Psoas muscle (tissue), 8 donors: ENCODE measurements around the gene PFDN5. TPM values are rescaled to one million over a fixed set of nuclear protein-coding genes. Genes with fewer than 3 reads are reported as not detected.

ENCODE experiments used
- ATAC-seq, 4 donors: fragments of 200-7000 bp; cut with Tn5 transposase; one replicate each; pipeline ENCODE4 v1.9.1; 2020; ENCODE audit warnings: moderate library complexity in 3 of 4, mild to moderate bottlenecking in 2 of 4
- DNase-seq, 2 donors: peaks; one replicate each; pipeline ENCODE4 v3.0.0-alpha.2; 2020
- H3K27ac ChIP-seq: fragments of 200-600 bp; one replicate; pipeline ENCODE4 v1.8.0; 2022
- H3K27me3 ChIP-seq, 3 donors: fragments of 200-600 bp in 1 of 3; one replicate each; pipeline versions ENCODE4 v1.6.1 to v1.8.0; 2013 to 2022; ENCODE audit warnings: low read length in 2 of 3, mild to moderate bottlenecking in 2 of 3, moderate library complexity in 1 of 3; ENCODE audit not compliant: insufficient read depth in 3 of 3
- H3K36me3 ChIP-seq, 2 donors: fragments of 200-600 bp in 1 of 2; one replicate each; pipeline versions ENCODE4 v1.6.1 to v1.8.0; 2013 to 2022; ENCODE audit warnings: low read depth in 1 of 2, mild to moderate bottlenecking in 1 of 2, moderate library complexity in 1 of 2; ENCODE audit not compliant: insufficient read depth in 1 of 2
- H3K4me1 ChIP-seq: fragments of 200-600 bp; one replicate; pipeline ENCODE4 v1.8.0; 2022
- H3K4me3 ChIP-seq: fragments of 200-600 bp; one replicate; pipeline ENCODE4 v1.8.0; 2022; ENCODE audit warnings: mild to moderate bottlenecking
- H3K9me3 ChIP-seq: fragments of 200-600 bp; one replicate; pipeline ENCODE4 v1.8.0; 2022
- CTCF ChIP-seq: fragments of 200-600 bp; IDR thresholded peaks from one replicate; pipeline ENCODE4 v1.8.0; 2022; ENCODE audit warnings: antibody characterized with exemption
- WGBS, 3 donors: extraction: QIAGEN DNeasy Blood & Tissue Kit; methylation state at CpG; one replicate each; pipeline versions ENCODE4 v1.1.6 to v1.1.7; 2013; 5-methylcytosine and 5-hydroxymethylcytosine counted together
- intact Hi-C, 2 donors: fragments of 100-400 bp; cut with DNase I; formaldehyde crosslinking; loops; one replicate each; pipeline versions ENCODE4 v1.11.0 to v1.14.2; 2022
- polyA plus RNA-seq, 3 donors: library from polyadenylated mRNA; stranded (reverse); fragments of 200-250 nt; gene quantifications; one replicate each; pipeline ENCODE4 v1.2.3, GENCODE V29; 2013
- total RNA-seq, 4 donors: library from RNA; stranded (reverse); fragmentation: NEBNext Ultra II Directional in 2 of 4; extraction: Animal tissue kit (Norgen Biotek cat#: 25700) in 2 of 4; gene quantifications; one replicate each; pipeline versions ENCODE4 v1.2.1 to v1.2.4, GENCODE V29; 2021 to 2023
- donor health status: healthy with polysubstance abuse.
- donor health status: DM: no; HTN: no; CAD: no; lungs with moderate emphysema.
- donor health status: Bipolar disorder and iron deficiency.
- donor health status: healthy.
- donor health status: DM: yes; HTN: yes; CAD: no.
- donor health status: DM: no; HTN: no; CAD: no.
- donor health status: DM: no; HTN: no; CAD: no.
- donor health status: DM: yes; HTN: yes; CAD: no.

The PFDN5 gene
- total and polyA plus RNA-seq, 7 donors: 239 to 603 (median 282) TPM

GRCh38 chr12:53274445-53274844, 20.9 kb upstream of the PFDN5 start:
- DNase-seq (peak in 1 of 2 donors; percentile 32), ATAC-seq (no peak)
- Histone ChIP-seq H3K27ac (no peak overlapping the region), H3K4me1 (no peaks in the 10 kb centered on the region), H3K4me3 (no peak overlapping the region), H3K36me3 (no peaks in the 10 kb centered on the region), H3K27me3 (no peaks in the 10 kb centered on the region), H3K9me3 (no peaks in the 10 kb centered on the region)
- WGBS, 3 donors: 93 to 99% (median 94%) methylated on average over 5 of the region's 5 CpGs
- TF ChIP-seq CTCF: no peak
- intact Hi-C loops: no loop called here

- Histone ChIP-seq H3K9me3 (no peaks in the 10 kb centered on the region), H3K36me3 (no peaks in the 10 kb centered on the region), H3K27ac (no peak overlapping the region), H3K27me3 (no peaks in the 10 kb centered on the region), H3K4me3 (no peak overlapping the region), H3K4me1 (no peaks in the 10 kb centered on the region)
- WGBS, 3 donors: 95 to 99% (median 96%) methylated on average over 11 of the region's 11 CpGs
- DNase-seq: peak in 1 of 2 donors; percentile 31
- no peak for ATAC-seq
- TF ChIP-seq CTCF: no peak
- intact Hi-C loops: no loop called here
Measured at GRCh38 chr12:53276511-53276910, 18.8 kb upstream of the PFDN5 start.

- Histone ChIP-seq H3K4me3 (no peak overlapping the region), H3K4me1 (no peaks in the 10 kb centered on the region), H3K27ac (no peak overlapping the region), H3K27me3 (no peaks in the 10 kb centered on the region), H3K36me3 (no peaks in the 10 kb centered on the region), H3K9me3 (no peaks in the 10 kb centered on the region)
- DNase-seq: peak in 1 of 2 donors; percentile 4
- intact Hi-C loops: no loop called here
- ATAC-seq: no peak
- WGBS, 3 donors: 92 to 97% (median 95%) methylated on average over 9 of the region's 9 CpGs
- TF ChIP-seq CTCF: no peak
Measured at GRCh38 chr12:53277981-53278380, 17.4 kb upstream of the PFDN5 start.

- no peak for ATAC-seq
- no peak for TF ChIP-seq CTCF
- H3K4me3 ChIP-seq: no peak overlapping the region
- H3K9me3 ChIP-seq: no peaks in the 10 kb centered on the region
- 78 to 93% (median 91%) methylated on average over 3 of the region's 3 CpGs for WGBS, 3 donors
- H3K36me3 ChIP-seq: no peaks in the 10 kb centered on the region
- intact Hi-C loops: no loop called here
- no peak for DNase-seq
- H3K4me1 ChIP-seq: no peaks in the 10 kb centered on the region
- no peak overlapping the region for H3K27ac ChIP-seq
- no peaks in the 10 kb centered on the region for H3K27me3 ChIP-seq
Measured at GRCh38 chr12:53279283-53279869, 16.0 kb upstream of the PFDN5 start.

- no peaks in the 10 kb centered on the region for H3K9me3 ChIP-seq
- intact Hi-C loops: no loop called here
- H3K27me3 ChIP-seq: no peaks in the 10 kb centered on the region
- no peaks in the 10 kb centered on the region for H3K36me3 ChIP-seq
- TF ChIP-seq CTCF: no peak
- DNase-seq (no peak), ATAC-seq (no peak)
- H3K4me1 ChIP-seq: no peaks in the 10 kb centered on the region
- no peak overlapping the region for H3K4me3 ChIP-seq
- H3K27ac ChIP-seq: no peak overlapping the region
- 92 to 94% (median 94%) methylated on average over 9 of the region's 9 CpGs for WGBS, 3 donors
Measured at GRCh38 chr12:53279888-53280498, 15.3 kb upstream of the PFDN5 start.
